ENCODE measurements around the gene ABR. TPM values are rescaled to one million over a fixed set of nuclear protein-coding genes. Genes with fewer than 3 reads are reported as not detected.

Gene ABR
- total RNA-seq, 1 donor from 2014 or later, result 70.9 TPM

GRCh38 chr17:1087381-1088241 lies 92.2 kb downstream of the ABR start:
- Mint-ChIP-seq H3K27ac (ENCODE audit: unreplicated experiment) (no peak overlapping the region), H3K9me3 (ENCODE audit: unreplicated experiment) (peaks cover 2% of the 10 kb centered on the region), H3K4me1 (ENCODE audit: low read depth, unreplicated experiment) (no peaks in the 10 kb centered on the region), H3K27me3 (ENCODE audit: low read depth, unreplicated experiment) (no peaks in the 10 kb centered on the region), H3K4me3 (ENCODE audit: unreplicated experiment) (no peak overlapping the region), H3K36me3 (ENCODE audit: low read depth, unreplicated experiment) (peaks cover 11% of the 10 kb centered on the region)
- H3K9me3 ChIP-seq (ENCODE audit: insufficient read depth, low read depth, low read length), result no peaks in the 10 kb centered on the region
- H3K36me3 ChIP-seq (ENCODE audit: insufficient read depth, low read length), result peaks cover 6% of the 10 kb centered on the region
- TF ChIP-seq CTCF (IDR thresholded peaks at IDR 0.05; ENCODE audit: insufficient read depth, low read depth, low read length) (no peak), EZH2 (IDR thresholded peaks at IDR 0.05; ENCODE audit: insufficient read depth, low read length) (no peak)
- H2AFZ ChIP-seq (ENCODE audit: low read depth, low read length), result no peak overlapping the region
- peak overlapping the region; percentile 50 for H3K4me2 ChIP-seq (ENCODE audit: low read length)
- peak overlapping the region; percentile 78 for H3K27ac ChIP-seq (ENCODE audit: low read depth, low read length)
- FAIRE-seq (no peak), DNase-seq (ENCODE audit: low read depth) (peak; percentile 46)
- peaks cover 39% of the 10 kb centered on the region for H4K20me1 ChIP-seq (ENCODE audit: insufficient read depth, low read length)
- H3K4me3 ChIP-seq (ENCODE audit: insufficient read depth, low read depth, low read length), result no peak overlapping the region
- no peaks in the 10 kb centered on the region for H3K27me3 ChIP-seq (ENCODE audit: insufficient read depth, low read length)
- H3K79me2 ChIP-seq (ENCODE audit: insufficient read depth, low read length), result no peaks in the 10 kb centered on the region
- H3K9ac ChIP-seq (ENCODE audit: low read length), result peak overlapping the region; percentile 57
- peaks cover 21% of the 10 kb centered on the region for H3K4me1 ChIP-seq (ENCODE audit: insufficient read depth, low read length)

- Mint-ChIP-seq H3K4me3 (ENCODE audit: unreplicated experiment) (no peak overlapping the region), H3K27me3 (ENCODE audit: low read depth, unreplicated experiment) (no peaks in the 10 kb centered on the region), H3K36me3 (ENCODE audit: low read depth, unreplicated experiment) (peaks cover 5% of the 10 kb centered on the region), H3K9me3 (ENCODE audit: unreplicated experiment) (no peaks in the 10 kb centered on the region), H3K4me1 (ENCODE audit: low read depth, unreplicated experiment) (peaks cover 10% of the 10 kb centered on the region), H3K27ac (ENCODE audit: unreplicated experiment) (no peak overlapping the region)
- H3K4me1 ChIP-seq (ENCODE audit: insufficient read depth, low read length), result peaks cover 54% of the 10 kb centered on the region
- no peak overlapping the region for H2AFZ ChIP-seq (ENCODE audit: low read depth, low read length)
- H3K9me3 ChIP-seq (ENCODE audit: insufficient read depth, low read depth, low read length), result no peaks in the 10 kb centered on the region
- H3K36me3 ChIP-seq (ENCODE audit: insufficient read depth, low read length), result no peaks in the 10 kb centered on the region
- DNase-seq (ENCODE audit: low read depth), result peak; percentile 47
- H3K27me3 ChIP-seq (ENCODE audit: insufficient read depth, low read length), result no peaks in the 10 kb centered on the region
- no peak for TF ChIP-seq EZH2 (IDR thresholded peaks at IDR 0.05; ENCODE audit: insufficient read depth, low read length)
- no peak for TF ChIP-seq CTCF (IDR thresholded peaks at IDR 0.05; ENCODE audit: insufficient read depth, low read depth, low read length)
- H3K4me3 ChIP-seq (ENCODE audit: insufficient read depth, low read depth, low read length), result no peak overlapping the region
- peak overlapping the region; percentile 59 for H3K27ac ChIP-seq (ENCODE audit: low read depth, low read length)
- peaks cover 29% of the 10 kb centered on the region for H4K20me1 ChIP-seq (ENCODE audit: insufficient read depth, low read length)
- H3K4me2 ChIP-seq (ENCODE audit: low read length), result peak overlapping the region; percentile 29
- H3K79me2 ChIP-seq (ENCODE audit: insufficient read depth, low read length), result no peaks in the 10 kb centered on the region
- H3K9ac ChIP-seq (ENCODE audit: low read length), result peak overlapping the region; percentile 30
- FAIRE-seq, result no peak
Observed at GRCh38 chr17:1083451-1084187, 96.2 kb downstream of the ABR start.

Data from astrocyte (in vitro differentiated cells and primary cell).